CD14-positive monocyte (primary cell): ENCODE data around the gene MAD1L1. TPM values are rescaled to one million over a fixed set of nuclear protein-coding genes. Genes with fewer than 3 reads are reported as not detected.

ENCODE experiments used
- DNase-seq, 3 donors: peaks; one replicate each; pipeline ENCODE4 v3.0.0-alpha.2; 2011 to 2022
- H2AFZ ChIP-seq: 2 replicates; pipeline ENCODE4 v1.6.0; 2012; ENCODE audit warnings: mild to moderate bottlenecking, low read depth, low read length, inconsistent platforms; ENCODE audit not compliant: insufficient read depth, poor library complexity, severe bottlenecking
- H3K27ac ChIP-seq, 2 donors: 1 replicate in 1 of 2; 2 replicates in 1 of 2; pipeline ENCODE4 v1.5.1; 2012 to 2013; ENCODE audit warnings: low read length in 2 of 2, control low read depth in 1 of 2, inconsistent platforms in 1 of 2, low read depth in 1 of 2, mild to moderate bottlenecking in 1 of 2
- H3K27me3 ChIP-seq, 2 donors: one replicate each; pipeline versions ENCODE4 v1.6.0 to v1.6.1; 2011 to 2013; ENCODE audit warnings: low read length in 2 of 2; ENCODE audit not compliant: control insufficient read depth in 2 of 2, insufficient read depth in 2 of 2
- H3K36me3 ChIP-seq, 2 donors: replicated peaks in 1 of 2; 1 replicate in 1 of 2; 2 replicates in 1 of 2; pipeline versions ENCODE4 v1.5.1 to v1.6.1; 2012 to 2013; ENCODE audit warnings: low read length in 2 of 2, control low read depth in 1 of 2, inconsistent platforms in 1 of 2, mild to moderate bottlenecking in 1 of 2; ENCODE audit not compliant: insufficient read depth in 2 of 2, control insufficient read depth in 1 of 2
- H3K4me1 ChIP-seq, 2 donors: 1 replicate in 1 of 2; 2 replicates in 1 of 2; pipeline versions ENCODE4 v1.5.1 to v1.6.1; 2012 to 2013; ENCODE audit warnings: low read length in 2 of 2, control low read depth in 1 of 2, inconsistent platforms in 1 of 2, mild to moderate bottlenecking in 1 of 2, moderate library complexity in 1 of 2; ENCODE audit not compliant: insufficient read depth in 2 of 2, control insufficient read depth in 1 of 2
- H3K4me2 ChIP-seq: replicated peaks from 2 replicates; pipeline ENCODE3; 2012; ENCODE audit warnings: low read length, moderate library complexity, mild to moderate bottlenecking; ENCODE audit not compliant: poor library complexity, severe bottlenecking; ENCODE audit errors: extremely low read depth
- H3K4me3 ChIP-seq, 3 experiments: fragments of 200-600 bp in 1 of 3; sonication (generic) in 1 of 3; replicated peaks in 1 of 3; 1 replicate in 2 of 3; 2 replicates in 1 of 3; pipeline ENCODE4 v1.5.1; 2011 to 2013; ENCODE audit warnings: low read length in 3 of 3, mild to moderate bottlenecking in 3 of 3, control low read depth in 2 of 3, low read depth in 2 of 3, inconsistent platforms in 1 of 3, moderate library complexity in 1 of 3
- H3K79me2 ChIP-seq: 2 replicates; pipeline ENCODE4 v1.6.0; 2012; ENCODE audit warnings: mild to moderate bottlenecking, control low read depth, inconsistent platforms, low read length, moderate library complexity; ENCODE audit not compliant: insufficient read depth
- H3K9ac ChIP-seq: 2 replicates; pipeline ENCODE4 v1.6.0; 2017; ENCODE audit warnings: low read length, mild to moderate bottlenecking; ENCODE audit not compliant: insufficient read depth, poor library complexity, severe bottlenecking
- H3K9me3 ChIP-seq, 2 donors: replicated peaks in 1 of 2; 1 replicate in 1 of 2; 2 replicates in 1 of 2; pipeline versions ENCODE4 v1.5.1 to v1.6.1; 2012 to 2013; ENCODE audit warnings: low read length in 2 of 2, control low read depth in 1 of 2; ENCODE audit not compliant: control insufficient read depth in 1 of 2, insufficient read depth in 1 of 2
- H4K20me1 ChIP-seq: 2 replicates; pipeline ENCODE4 v1.6.0; 2012; ENCODE audit warnings: mild to moderate bottlenecking, low read length, control low read depth, moderate library complexity; ENCODE audit not compliant: insufficient read depth
- H3K27ac Mint-ChIP-seq, 7 donors: one replicate each; pipeline ENCODE4 v1.8.0; 2020; ENCODE audit warnings: mild to moderate bottlenecking in 7 of 7, mixed read lengths in 7 of 7, moderate library complexity in 6 of 7, inconsistent platforms in 2 of 7
- H3K27me3 Mint-ChIP-seq, 3 donors: one replicate each; pipeline ENCODE4 v1.8.0; 2021 to 2022; ENCODE audit warnings: low read depth in 3 of 3, mild to moderate bottlenecking in 3 of 3, mixed read lengths in 3 of 3, moderate library complexity in 3 of 3, inconsistent platforms in 1 of 3
- H3K36me3 Mint-ChIP-seq, 2 donors: one replicate each; pipeline ENCODE4 v1.8.0; 2020; ENCODE audit warnings: mixed read lengths in 2 of 2, inconsistent platforms in 1 of 2, mild to moderate bottlenecking in 1 of 2
- H3K4me1 Mint-ChIP-seq: one replicate; pipeline ENCODE4 v1.8.0; 2020; ENCODE audit warnings: mild to moderate bottlenecking, mixed read lengths
- H3K4me3 Mint-ChIP-seq, 2 donors: one replicate each; pipeline ENCODE4 v1.8.0; 2020; ENCODE audit warnings: mild to moderate bottlenecking in 2 of 2, mixed read lengths in 2 of 2, moderate library complexity in 1 of 2
- H3K9me3 Mint-ChIP-seq, 7 donors: one replicate each; pipeline ENCODE4 v1.8.0; 2020 to 2022; ENCODE audit warnings: mixed read lengths in 7 of 7, mild to moderate bottlenecking in 6 of 7, moderate library complexity in 6 of 7, inconsistent platforms in 2 of 7
- whole genome bisulfite sequencing: methylation state at CpG from one replicate; pipeline ENCODE4 v1.1.5; 2013; ENCODE audit warnings: missing lambda C conversion rate; ENCODE audit not compliant: insufficient coverage; 5-methylcytosine and 5-hydroxymethylcytosine counted together
- intact Hi-C, 2 donors: fragments of 100-400 bp; cut with micrococcal nuclease; formaldehyde crosslinking; loops; one replicate each; pipeline versions ENCODE4 v1.15.0 to v1.15.1; 2023
- polyA plus RNA-seq, 3 donors: library from polyadenylated mRNA; depleted of rRNA in 1 of 3; unstranded in 2 of 3; stranded (reverse) in 1 of 3; fragments of 300-500 nt in 2 of 3; fragments of >200 nt in 1 of 3; fragmentation: Illumina TruSeq in 2 of 3; gene quantifications; 1 replicate in 2 of 3; 2 replicates in 1 of 3; pipeline ENCODE4 v1.2.3, GENCODE V29; 2012 to 2021
- TF ChIP-seq, protein P1 (sequence below): fragments of 200-600 bp; IDR thresholded peaks from one replicate; pipeline ENCODE4 v1.8.0; 2022; ENCODE audit warnings: antibody characterized with exemption, mild to moderate bottlenecking

MAD1L1 gene
- polyA plus RNA-seq, 3 donors: 22.0 to 39.4 (median 33.2) TPM

DNA sequence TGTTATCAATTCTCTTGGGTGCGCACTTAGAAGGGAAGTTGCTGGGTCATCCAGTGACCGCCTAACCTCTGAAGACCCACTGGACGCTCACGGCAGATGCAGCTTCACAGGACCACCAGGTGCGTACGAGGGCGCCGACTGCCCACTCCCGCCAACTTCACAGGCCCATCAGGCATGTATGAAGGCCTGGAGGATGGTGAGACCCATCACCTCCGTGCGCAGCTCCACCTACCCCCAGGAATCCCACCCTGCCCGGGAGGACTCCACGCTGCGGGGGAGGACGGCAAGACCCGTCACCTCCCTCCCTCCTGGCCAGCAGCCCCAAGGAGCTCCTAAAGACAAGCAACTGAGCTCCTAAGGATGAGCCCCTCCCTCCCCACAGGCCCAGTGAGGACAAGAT lies 146.9 kb downstream of the MAD1L1 start:
- intact Hi-C loops: no loop called here
- H3K9me3 Mint-ChIP-seq: peaks cover 0 to 1% (median 0%) of the 10 kb centered on the region in 7 donors
- no peak overlapping the region for H3K27ac ChIP-seq
- H4K20me1 ChIP-seq: no peaks in the 10 kb centered on the region
- peaks cover 9 to 14% of the 10 kb centered on the region in 2 donors for H3K4me1 ChIP-seq
- peaks cover 34 to 51% of the 10 kb centered on the region in 2 donors for H3K36me3 Mint-ChIP-seq
- H3K4me2 ChIP-seq: no peak overlapping the region
- TF ChIP-seq, protein P1, sequence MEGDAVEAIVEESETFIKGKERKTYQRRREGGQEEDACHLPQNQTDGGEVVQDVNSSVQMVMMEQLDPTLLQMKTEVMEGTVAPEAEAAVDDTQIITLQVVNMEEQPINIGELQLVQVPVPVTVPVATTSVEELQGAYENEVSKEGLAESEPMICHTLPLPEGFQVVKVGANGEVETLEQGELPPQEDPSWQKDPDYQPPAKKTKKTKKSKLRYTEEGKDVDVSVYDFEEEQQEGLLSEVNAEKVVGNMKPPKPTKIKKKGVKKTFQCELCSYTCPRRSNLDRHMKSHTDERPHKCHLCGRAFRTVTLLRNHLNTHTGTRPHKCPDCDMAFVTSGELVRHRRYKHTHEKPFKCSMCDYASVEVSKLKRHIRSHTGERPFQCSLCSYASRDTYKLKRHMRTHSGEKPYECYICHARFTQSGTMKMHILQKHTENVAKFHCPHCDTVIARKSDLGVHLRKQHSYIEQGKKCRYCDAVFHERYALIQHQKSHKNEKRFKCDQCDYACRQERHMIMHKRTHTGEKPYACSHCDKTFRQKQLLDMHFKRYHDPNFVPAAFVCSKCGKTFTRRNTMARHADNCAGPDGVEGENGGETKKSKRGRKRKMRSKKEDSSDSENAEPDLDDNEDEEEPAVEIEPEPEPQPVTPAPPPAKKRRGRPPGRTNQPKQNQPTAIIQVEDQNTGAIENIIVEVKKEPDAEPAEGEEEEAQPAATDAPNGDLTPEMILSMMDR: no peak
- DNase-seq: no peak
- H2AFZ ChIP-seq: no peak overlapping the region
- H3K4me3 Mint-ChIP-seq: no peak overlapping the region
- no peaks in the 10 kb centered on the region for H3K9me3 ChIP-seq
- H3K27ac Mint-ChIP-seq: no peak overlapping the region
- peaks cover 5 to 21% of the 10 kb centered on the region in 2 donors for H3K36me3 ChIP-seq
- peaks cover 2 to 7% (median 2%) of the 10 kb centered on the region in 3 donors for H3K27me3 Mint-ChIP-seq
- no peak overlapping the region for H3K4me3 ChIP-seq
- WGBS: 98% methylated on average over 11 of the region's 16 CpGs
- no peaks in the 10 kb centered on the region for H3K27me3 ChIP-seq
- H3K9ac ChIP-seq: no peak overlapping the region
- H3K4me1 Mint-ChIP-seq: peaks cover 20% of the 10 kb centered on the region
- H3K79me2 ChIP-seq: no peaks in the 10 kb centered on the region

DNA sequence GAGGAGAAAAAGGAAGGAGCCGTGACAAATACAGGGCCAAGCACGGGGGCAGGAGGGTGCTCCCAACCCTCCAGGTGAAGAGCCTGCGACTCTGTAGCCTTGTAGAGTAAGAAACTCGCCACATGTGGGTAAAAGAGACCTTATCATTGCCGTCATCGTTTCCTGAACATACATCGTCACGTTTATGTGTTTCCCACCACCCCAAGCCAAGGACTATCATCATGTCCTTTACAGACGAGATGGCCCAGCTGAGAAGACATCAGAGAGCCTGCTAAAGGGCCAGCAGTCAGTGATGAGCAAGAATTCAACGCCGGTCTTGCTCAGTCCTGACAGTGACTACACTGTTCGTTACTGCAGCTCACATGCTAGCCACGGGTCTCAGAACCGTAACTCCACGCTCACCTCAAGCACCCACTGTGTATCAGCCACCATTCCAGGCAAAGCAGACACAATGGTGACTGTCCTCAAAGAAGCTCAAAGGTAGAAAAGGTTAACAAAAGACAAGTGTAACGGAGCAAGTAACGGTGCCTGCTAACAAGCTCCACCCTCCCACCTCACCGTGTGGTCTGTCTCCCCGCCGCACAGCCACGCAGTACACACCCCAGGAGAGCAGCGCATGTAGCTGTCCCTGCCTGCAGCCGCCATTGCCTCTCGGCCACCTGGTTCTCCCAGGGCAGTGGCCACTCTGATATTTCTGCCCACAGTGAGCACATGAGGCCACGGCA lies 147.8 kb downstream of the MAD1L1 start:
- Mint-ChIP-seq H3K27ac (peak overlapping the region in 3 of 7 donors; percentile 23 to 50 (median 26)), H3K4me1 (peaks cover 23% of the 10 kb centered on the region)

More for the DNA sequence above, 147.8 kb downstream of the MAD1L1 start:
- TF ChIP-seq, protein P1: no peak
- no peaks in the 10 kb centered on the region for H3K27me3 ChIP-seq
- no peak overlapping the region for H3K27ac ChIP-seq
- no peak overlapping the region for H2AFZ ChIP-seq
- Mint-ChIP-seq H3K4me3 (no peak overlapping the region), H3K9me3 (peaks cover 0 to 1% (median 0%) of the 10 kb centered on the region in 7 donors), H3K27me3 (peaks cover 2 to 7% (median 2%) of the 10 kb centered on the region in 3 donors), H3K36me3 (peaks cover 31 to 42% of the 10 kb centered on the region in 2 donors)
- 91% methylated on average over 19 of the region's 25 CpGs for WGBS
- H3K4me1 ChIP-seq: peaks cover 11 to 18% of the 10 kb centered on the region in 2 donors
- H3K36me3 ChIP-seq: peaks cover 2 to 16% of the 10 kb centered on the region in 2 donors
- no peak overlapping the region for H3K4me3 ChIP-seq
- DNase-seq: no peak
- H3K4me2 ChIP-seq: no peak overlapping the region
- H4K20me1 ChIP-seq: no peaks in the 10 kb centered on the region
- no peaks in the 10 kb centered on the region for H3K79me2 ChIP-seq
- intact Hi-C loops: no loop called here
- H3K9ac ChIP-seq: no peak overlapping the region
- H3K9me3 ChIP-seq: no peaks in the 10 kb centered on the region
